OCI-LY7 (cell line): ENCODE data around the gene SCN2A. TPM values are rescaled to one million over a fixed set of nuclear protein-coding genes. Genes with fewer than 3 reads are reported as not detected.

ENCODE experiments used
- BruUV-seq: library from RNA; stranded (reverse); fragments of 400-500 nt; replicated peaks from 2 replicates; lab custom pipeline; 2021; lab: Mats Ljungman, UMichigan
- CTCF ChIA-PET: fragments of 300-600 bp; sonication (Branson Sonifier 250); formaldehyde crosslinking; loops from one replicate; lab custom pipeline; 2022; ENCODE audit warnings: antibody characterized with exemption; ENCODE audit not compliant: unreplicated experiment; lab: Charles Lee
- POLR2A ChIA-PET: fragments of 300-600 bp; sonication (Branson Sonifier 250); formaldehyde crosslinking; loops from one replicate; lab custom pipeline; 2022; ENCODE audit warnings: antibody characterized with exemption; lab: Charles Lee
- DNase-seq: peaks from one replicate; pipeline ENCODE4 v3.0.0-alpha.2; 2015; ENCODE audit warnings: low spot score
- H2AFZ ChIP-seq: fragments of 200-600 bp; sonication (generic), shearing (Covaris generic); 2 replicates; pipeline ENCODE4 v1.6.1; 2014; ENCODE audit warnings: mild to moderate bottlenecking, antibody characterized with exemption, low read length, moderate library complexity
- H3K27ac ChIP-seq: fragments of 200-600 bp; sonication (generic); 2 replicates; pipeline ENCODE4 v1.5.1; 2014; ENCODE audit warnings: mixed run types, low read depth, mild to moderate bottlenecking, moderate library complexity, low read length, inconsistent platforms; ENCODE audit not compliant: poor library complexity, severe bottlenecking
- H3K36me3 ChIP-seq: fragments of 200-600 bp; sonication (generic); 2 replicates; pipeline ENCODE4 v1.6.1; 2014; ENCODE audit warnings: mild to moderate bottlenecking, antibody characterized with exemption, low read length, moderate library complexity, mixed read lengths; ENCODE audit not compliant: insufficient read depth
- H3K4me1 ChIP-seq: fragments of 200-600 bp; sonication (generic); 2 replicates; pipeline ENCODE4 v1.5.1; 2014; ENCODE audit warnings: mild to moderate bottlenecking, low read length; ENCODE audit not compliant: insufficient read depth, poor library complexity, severe bottlenecking
- H3K4me2 ChIP-seq: fragments of 200-600 bp; sonication (generic); 2 replicates; pipeline ENCODE4 v1.6.1; 2014; ENCODE audit warnings: mild to moderate bottlenecking, low read length
- H3K4me3 ChIP-seq: fragments of 200-600 bp; sonication (generic); 2 replicates; pipeline ENCODE4 v1.5.1; 2014; ENCODE audit warnings: mild to moderate bottlenecking, low read depth, low read length; ENCODE audit not compliant: poor library complexity, severe bottlenecking
- H3K79me2 ChIP-seq: fragments of 200-600 bp; sonication (generic); 2 replicates; pipeline ENCODE4 v1.6.1; 2016; ENCODE audit warnings: low read depth, mild to moderate bottlenecking, low read length, moderate library complexity, mixed read lengths; ENCODE audit not compliant: insufficient read depth
- H3K9me2 ChIP-seq: fragments of 200-600 bp; sonication (generic); 2 replicates; pipeline ENCODE4 v1.6.1; 2016; ENCODE audit warnings: mild to moderate bottlenecking, low read length, mixed read lengths; ENCODE audit not compliant: insufficient read depth
- H3K9me3 ChIP-seq: fragments of 200-600 bp; sonication (generic); 2 replicates; pipeline ENCODE4 v1.6.1; 2014; ENCODE audit warnings: mild to moderate bottlenecking, mixed run types, low read length, mixed read lengths
- H4K20me1 ChIP-seq: fragments of 200-600 bp; sonication (generic); 2 replicates; pipeline ENCODE4 v1.6.1; 2014; ENCODE audit warnings: mild to moderate bottlenecking, antibody characterized with exemption, low read length, moderate library complexity, mixed read lengths; ENCODE audit not compliant: insufficient read depth
- EZH2phosphoT487 ChIP-seq: fragments of 200-600 bp; sonication (generic); IDR thresholded peaks from 2 replicates; pipeline ENCODE4 v1.6.1; 2018; ENCODE audit warnings: low read depth, borderline replicate concordance, mild to moderate bottlenecking, mixed run types, antibody characterized with exemption, low read length, moderate library complexity, mixed read lengths
- intact Hi-C: fragments of 100-400 bp; cut with micrococcal nuclease; formaldehyde crosslinking; loops from one replicate; pipeline ENCODE4 v1.10.0; 2022; ENCODE audit not compliant: unreplicated experiment
- total RNA-seq, 2 experiments: library from RNA; depleted of rRNA in 1 of 2; stranded (reverse); fragments of >200 nt in 1 of 2; shearing (Covaris generic) in 1 of 2; gene quantifications; 2 replicates each; pipeline ENCODE4 v1.2.3, GENCODE V29; 2014 to 2022
- TF ChIP-seq, protein P1 (sequence below): fragments of 200-600 bp; sonication (generic); conservative IDR thresholded peaks from 2 replicates; pipeline ENCODE4 v1.5.1; 2014; ENCODE audit warnings: mild to moderate bottlenecking, antibody characterized with exemption, low read length, moderate library complexity, mixed read lengths

SCN2A gene
- total RNA-seq, 2 experiments from 2014 or later: not detected

DNA sequence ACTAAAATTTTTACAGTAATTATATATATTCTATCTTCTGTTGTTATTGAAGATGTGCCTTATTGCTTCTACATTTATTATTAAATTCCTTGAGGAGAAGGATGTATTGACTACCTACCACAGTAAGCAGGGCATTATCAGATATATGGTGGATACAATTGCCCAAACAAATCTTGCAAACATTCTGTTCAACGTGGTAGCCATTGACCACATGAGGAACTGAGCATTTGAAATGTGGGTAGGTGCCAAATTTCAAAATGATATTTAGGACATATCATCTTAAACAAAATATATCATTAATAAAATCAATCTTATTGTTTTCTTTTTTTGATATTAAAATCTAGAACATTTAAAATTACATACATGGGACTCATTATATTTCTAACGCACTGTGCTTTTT is 46.5 kb upstream of the SCN2A start:
- TF ChIP-seq, protein P1, sequence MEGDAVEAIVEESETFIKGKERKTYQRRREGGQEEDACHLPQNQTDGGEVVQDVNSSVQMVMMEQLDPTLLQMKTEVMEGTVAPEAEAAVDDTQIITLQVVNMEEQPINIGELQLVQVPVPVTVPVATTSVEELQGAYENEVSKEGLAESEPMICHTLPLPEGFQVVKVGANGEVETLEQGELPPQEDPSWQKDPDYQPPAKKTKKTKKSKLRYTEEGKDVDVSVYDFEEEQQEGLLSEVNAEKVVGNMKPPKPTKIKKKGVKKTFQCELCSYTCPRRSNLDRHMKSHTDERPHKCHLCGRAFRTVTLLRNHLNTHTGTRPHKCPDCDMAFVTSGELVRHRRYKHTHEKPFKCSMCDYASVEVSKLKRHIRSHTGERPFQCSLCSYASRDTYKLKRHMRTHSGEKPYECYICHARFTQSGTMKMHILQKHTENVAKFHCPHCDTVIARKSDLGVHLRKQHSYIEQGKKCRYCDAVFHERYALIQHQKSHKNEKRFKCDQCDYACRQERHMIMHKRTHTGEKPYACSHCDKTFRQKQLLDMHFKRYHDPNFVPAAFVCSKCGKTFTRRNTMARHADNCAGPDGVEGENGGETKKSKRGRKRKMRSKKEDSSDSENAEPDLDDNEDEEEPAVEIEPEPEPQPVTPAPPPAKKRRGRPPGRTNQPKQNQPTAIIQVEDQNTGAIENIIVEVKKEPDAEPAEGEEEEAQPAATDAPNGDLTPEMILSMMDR: no peak
- no peak for TF ChIP-seq EZH2phosphoT487
- Histone ChIP-seq H3K4me2 (peak overlapping the region; percentile 62), H3K79me2 (peaks cover 38% of the 10 kb centered on the region; the same call in 1 of the 2 replicates), H3K4me1 (peaks cover 76% of the 10 kb centered on the region), H2AFZ (no peak overlapping the region), H3K9me3 (no peaks in the 10 kb centered on the region), H3K27ac (peak overlapping the region; percentile 82), H4K20me1 (no peaks in the 10 kb centered on the region), H3K4me3 (peak overlapping the region; percentile 13), H3K36me3 (0 out of 2 replicates have a peak, but pooled peaks cover 3% of the 10 kb centered on the region), H3K9me2 (no peaks in the 10 kb centered on the region)
- peak; percentile 22 for DNase-seq
- CTCF ChIA-PET: no interaction called here
- intact Hi-C loops: no loop called here
- POLR2A ChIA-PET: interaction anchor here (0.9 kb wide), 1 partner anchor 10 kb away, joined by 3 read pairs; no protein-coding TSS in a partner anchor
- BruUV-seq: no TSS peak

DNA sequence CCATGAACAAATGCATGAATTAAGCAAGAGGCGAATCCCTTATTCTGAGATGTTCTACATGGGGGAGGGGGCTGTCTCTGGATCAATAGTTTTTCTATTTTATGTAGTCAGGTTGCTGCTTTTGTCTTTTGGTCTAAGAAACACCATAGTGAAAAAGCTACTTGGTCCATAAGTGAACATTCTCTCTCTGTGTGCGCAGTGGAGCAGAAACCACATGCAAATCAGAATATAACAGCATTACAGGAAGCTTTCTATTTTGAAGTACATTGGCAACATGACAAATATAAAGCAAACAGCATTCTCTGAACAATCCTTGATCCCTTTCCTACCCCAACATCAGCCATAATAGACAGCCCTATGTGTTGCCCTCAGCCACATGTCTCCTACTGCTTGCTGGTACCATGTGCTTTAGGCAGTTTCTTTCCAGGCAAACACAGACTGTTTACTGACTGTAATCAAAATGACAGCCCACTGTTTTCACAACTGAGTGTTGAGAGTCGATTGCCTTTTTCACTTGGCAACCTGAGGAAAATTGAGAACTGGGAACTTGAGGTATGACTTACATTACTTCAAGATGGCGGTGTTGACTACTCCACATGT is 45.9 kb upstream of the SCN2A start:
- peak; percentile 70 for DNase-seq
- 0 out of 2 replicates have a peak, but pooled peaks cover 3% of the 10 kb centered on the region for H3K36me3 ChIP-seq
- ChIA-PET CTCF (no interaction called here), POLR2A (interaction anchor here (0.9 kb wide), 1 partner anchor 10 kb away, joined by 3 read pairs; no protein-coding TSS in a partner anchor)
- H3K27ac ChIP-seq: peak overlapping the region; percentile 82
- peak overlapping the region; percentile 13 for H3K4me3 ChIP-seq
- no peak for TF ChIP-seq EZH2phosphoT487
- TF ChIP-seq, protein P1: no peak
- no TSS peak for BruUV-seq
- H3K9me3 ChIP-seq: no peaks in the 10 kb centered on the region
- peak overlapping the region; percentile 62 for H3K4me2 ChIP-seq
- no peaks in the 10 kb centered on the region for H4K20me1 ChIP-seq
- H3K79me2 ChIP-seq: peaks cover 43% of the 10 kb centered on the region; the same call in 1 of the 2 replicates
- no peak overlapping the region; the same call in 1 of the 2 replicates for H2AFZ ChIP-seq
- intact Hi-C loops: no loop called here
- H3K9me2 ChIP-seq: no peaks in the 10 kb centered on the region
- H3K4me1 ChIP-seq: peaks cover 81% of the 10 kb centered on the region

DNA sequence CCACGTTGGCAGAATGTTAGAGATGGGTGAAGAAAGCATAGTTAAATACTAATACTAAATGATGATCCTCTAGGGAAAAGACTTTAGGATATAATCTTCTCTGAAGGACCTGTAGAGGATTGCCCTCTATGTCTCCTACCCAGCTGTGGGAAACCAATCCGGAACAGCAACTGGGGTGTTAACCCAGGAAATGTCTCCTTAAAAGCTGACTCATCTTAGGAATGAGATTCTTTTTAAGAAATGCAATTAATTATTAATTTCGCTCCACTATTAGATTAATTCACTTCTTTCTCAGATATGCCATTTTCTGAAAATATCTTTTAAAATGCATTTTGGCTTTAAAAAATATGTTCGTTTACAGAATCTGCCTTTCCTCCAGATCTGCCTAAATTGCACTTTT is 42.8 kb upstream of the SCN2A start:
- CTCF ChIA-PET: no interaction called here
- H3K27ac ChIP-seq: peak overlapping the region; percentile 46
- BruUV-seq: no TSS peak
- H3K4me1 ChIP-seq: peaks cover 98% of the 10 kb centered on the region
- no peak for DNase-seq
- POLR2A ChIA-PET: interaction anchor here (1.2 to 2.1 kb wide), 3 partner anchors 9 to 435 kb away, joined by 3 to 12 read pairs (median 7); no protein-coding TSS in a partner anchor
- H4K20me1 ChIP-seq: no peaks in the 10 kb centered on the region
- H3K4me3 ChIP-seq: no peak overlapping the region
- no peaks in the 10 kb centered on the region for H3K9me3 ChIP-seq
- TF ChIP-seq, protein P1: no peak
- TF ChIP-seq EZH2phosphoT487: no peak
- peak overlapping the region; percentile 66 for H3K4me2 ChIP-seq
- no peaks in the 10 kb centered on the region for H3K36me3 ChIP-seq
- peak overlapping the region; percentile 20; the same call in 1 of the 2 replicates for H2AFZ ChIP-seq
- no peaks in the 10 kb centered on the region for H3K9me2 ChIP-seq
- intact Hi-C loops: no loop called here
- H3K79me2 ChIP-seq: peaks cover 53% of the 10 kb centered on the region; the same call in 1 of the 2 replicates
